Neural crest cell (in vitro differentiated cells): ENCODE data around the gene TTLL5. TPM values are rescaled to one million over a fixed set of nuclear protein-coding genes. Genes with fewer than 3 reads are reported as not detected.

Source experiments
- DNase-seq: peaks from one replicate; pipeline ENCODE4 v3.0.0; 2021; ENCODE audit warnings: low read depth, mixed read lengths, low spot score
- H3K27ac Mint-ChIP-seq: one replicate; pipeline ENCODE4 v1.8.0; 2021; ENCODE audit warnings: mild to moderate bottlenecking, mixed read lengths; ENCODE audit not compliant: unreplicated experiment
- H3K27me3 Mint-ChIP-seq: 2 replicates; pipeline ENCODE4 v1.8.0; 2021; ENCODE audit warnings: low read depth, mild to moderate bottlenecking, mixed read lengths
- H3K36me3 Mint-ChIP-seq: 2 replicates; pipeline ENCODE4 v1.8.0; 2021; ENCODE audit warnings: low read depth, mild to moderate bottlenecking, mixed read lengths
- H3K4me1 Mint-ChIP-seq: 2 replicates; pipeline ENCODE4 v1.8.0; 2021; ENCODE audit warnings: mixed read lengths
- H3K4me3 Mint-ChIP-seq: one replicate; pipeline ENCODE4 v1.8.0; 2021; ENCODE audit warnings: mild to moderate bottlenecking, mixed read lengths
- H3K9me3 Mint-ChIP-seq: 2 replicates; pipeline ENCODE4 v1.8.0; 2021; ENCODE audit warnings: mixed read lengths
- total RNA-seq: library from RNA; stranded (reverse); gene quantifications from 2 replicates; pipeline ENCODE4 v1.2.1, GENCODE V29; 2021
- TF ChIP-seq, protein P1 (sequence below): fragments of 200-600 bp; sonication (generic); conservative IDR thresholded peaks from 2 replicates; pipeline ENCODE4 v1.5.0; 2021; ENCODE audit warnings: antibody characterized with exemption, mild to moderate bottlenecking

TTLL5 gene
- total RNA-seq, 1 donor from 2014 or later = 55.7 TPM

DNA sequence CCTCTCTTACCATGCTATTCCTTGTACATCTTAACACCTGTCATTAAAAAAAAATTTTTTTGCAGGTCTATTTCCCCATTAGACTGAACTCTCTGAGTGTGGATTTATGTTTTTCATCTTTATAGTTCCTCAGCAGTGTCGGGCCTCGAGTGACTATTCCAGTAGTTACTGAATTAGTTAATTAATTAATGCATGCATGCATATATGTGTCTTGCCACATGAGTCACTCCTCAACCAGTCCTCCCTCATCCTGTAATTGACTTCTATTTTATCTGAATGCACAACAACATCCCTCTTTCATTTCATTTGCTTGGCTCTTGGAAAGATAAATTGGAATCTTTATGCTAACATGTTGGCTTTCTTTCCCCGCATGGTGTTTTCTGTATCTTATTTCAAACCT is 36.0 kb upstream of the TTLL5 start:
- H3K4me3 Mint-ChIP-seq = no peak overlapping the region
- TF ChIP-seq, protein P1, sequence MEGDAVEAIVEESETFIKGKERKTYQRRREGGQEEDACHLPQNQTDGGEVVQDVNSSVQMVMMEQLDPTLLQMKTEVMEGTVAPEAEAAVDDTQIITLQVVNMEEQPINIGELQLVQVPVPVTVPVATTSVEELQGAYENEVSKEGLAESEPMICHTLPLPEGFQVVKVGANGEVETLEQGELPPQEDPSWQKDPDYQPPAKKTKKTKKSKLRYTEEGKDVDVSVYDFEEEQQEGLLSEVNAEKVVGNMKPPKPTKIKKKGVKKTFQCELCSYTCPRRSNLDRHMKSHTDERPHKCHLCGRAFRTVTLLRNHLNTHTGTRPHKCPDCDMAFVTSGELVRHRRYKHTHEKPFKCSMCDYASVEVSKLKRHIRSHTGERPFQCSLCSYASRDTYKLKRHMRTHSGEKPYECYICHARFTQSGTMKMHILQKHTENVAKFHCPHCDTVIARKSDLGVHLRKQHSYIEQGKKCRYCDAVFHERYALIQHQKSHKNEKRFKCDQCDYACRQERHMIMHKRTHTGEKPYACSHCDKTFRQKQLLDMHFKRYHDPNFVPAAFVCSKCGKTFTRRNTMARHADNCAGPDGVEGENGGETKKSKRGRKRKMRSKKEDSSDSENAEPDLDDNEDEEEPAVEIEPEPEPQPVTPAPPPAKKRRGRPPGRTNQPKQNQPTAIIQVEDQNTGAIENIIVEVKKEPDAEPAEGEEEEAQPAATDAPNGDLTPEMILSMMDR = no peak
- H3K9me3 Mint-ChIP-seq = no peaks in the 10 kb centered on the region
- no peaks in the 10 kb centered on the region for H3K27me3 Mint-ChIP-seq
- DNase-seq = no peak
- H3K36me3 Mint-ChIP-seq = no peaks in the 10 kb centered on the region
- no peaks in the 10 kb centered on the region for H3K4me1 Mint-ChIP-seq
- H3K27ac Mint-ChIP-seq = no peak overlapping the region

DNA sequence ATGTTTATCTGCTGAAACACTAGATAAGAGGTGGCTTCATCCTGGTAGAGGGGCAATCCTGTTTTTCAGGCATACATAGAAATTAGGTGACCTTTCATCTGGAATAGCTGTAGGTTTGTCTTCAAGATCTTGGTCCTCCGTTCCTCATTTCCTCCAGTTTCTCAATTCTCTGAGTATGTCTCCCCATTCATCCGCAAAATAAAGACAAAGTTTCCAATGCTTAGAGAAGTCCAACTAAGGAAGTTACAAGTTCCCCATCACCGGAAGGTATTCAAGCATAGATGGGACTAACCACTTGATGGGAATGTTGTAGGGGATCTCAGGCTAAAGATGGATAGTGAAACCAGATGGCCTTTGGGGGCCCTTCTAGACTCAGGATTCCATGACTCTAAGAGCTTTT is 34.6 kb upstream of the TTLL5 start:
- no peak for DNase-seq
- Mint-ChIP-seq H3K4me3 (no peak overlapping the region), H3K27ac (no peak overlapping the region), H3K4me1 (no peaks in the 10 kb centered on the region), H3K36me3 (no peaks in the 10 kb centered on the region), H3K27me3 (no peaks in the 10 kb centered on the region), H3K9me3 (no peaks in the 10 kb centered on the region)
- TF ChIP-seq, protein P1 = no peak

DNA sequence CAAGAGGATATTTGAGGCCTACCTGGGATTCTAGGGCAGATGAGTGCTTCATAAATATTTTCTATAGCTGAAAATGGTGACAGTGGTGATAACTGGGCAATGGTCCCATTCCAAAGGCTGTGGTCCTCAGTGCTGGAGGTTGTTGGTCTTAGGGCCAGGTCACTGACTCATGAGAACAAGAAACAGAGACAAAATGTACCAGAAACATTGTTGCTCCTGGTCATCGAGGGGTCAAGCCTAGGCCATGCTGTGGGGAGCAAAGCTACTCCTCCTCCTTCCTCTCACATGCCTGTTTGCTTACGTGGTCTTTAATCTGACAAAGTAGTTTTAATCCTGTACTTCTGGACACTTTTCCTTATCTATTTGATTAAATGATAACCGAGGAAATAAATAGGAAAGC is 34.2 kb upstream of the TTLL5 start:
- Mint-ChIP-seq H3K27ac (no peak overlapping the region), H3K4me1 (peaks cover 4% of the 10 kb centered on the region), H3K9me3 (no peaks in the 10 kb centered on the region), H3K36me3 (no peaks in the 10 kb centered on the region), H3K27me3 (no peaks in the 10 kb centered on the region), H3K4me3 (no peak overlapping the region)
- TF ChIP-seq, protein P1 = no peak
- no peak for DNase-seq

DNA sequence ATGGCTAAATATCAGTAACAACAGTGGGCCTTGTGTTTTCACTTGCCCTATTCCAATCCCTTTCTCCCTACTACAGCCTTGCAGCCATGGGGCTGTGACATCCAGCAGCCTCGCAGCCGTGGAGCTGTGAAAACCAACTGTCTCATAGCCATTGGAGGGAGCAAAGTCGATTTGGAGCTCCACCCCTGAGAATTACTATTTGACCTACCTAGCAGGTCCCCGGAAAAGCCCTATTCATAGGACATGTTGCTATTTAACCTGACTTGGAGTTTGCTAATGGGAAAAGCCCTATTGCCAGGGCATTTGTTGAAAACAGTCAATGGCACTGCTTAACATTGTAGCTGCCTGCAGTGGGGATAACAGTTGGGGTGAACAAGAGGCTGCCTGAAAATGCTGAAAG is 33.6 kb upstream of the TTLL5 start:
- Mint-ChIP-seq H3K9me3 (no peaks in the 10 kb centered on the region), H3K27me3 (no peaks in the 10 kb centered on the region), H3K36me3 (no peaks in the 10 kb centered on the region), H3K27ac (no peak overlapping the region), H3K4me1 (peaks cover 10% of the 10 kb centered on the region), H3K4me3 (no peak overlapping the region)
- no peak for DNase-seq
- TF ChIP-seq, protein P1 = no peak

DNA sequence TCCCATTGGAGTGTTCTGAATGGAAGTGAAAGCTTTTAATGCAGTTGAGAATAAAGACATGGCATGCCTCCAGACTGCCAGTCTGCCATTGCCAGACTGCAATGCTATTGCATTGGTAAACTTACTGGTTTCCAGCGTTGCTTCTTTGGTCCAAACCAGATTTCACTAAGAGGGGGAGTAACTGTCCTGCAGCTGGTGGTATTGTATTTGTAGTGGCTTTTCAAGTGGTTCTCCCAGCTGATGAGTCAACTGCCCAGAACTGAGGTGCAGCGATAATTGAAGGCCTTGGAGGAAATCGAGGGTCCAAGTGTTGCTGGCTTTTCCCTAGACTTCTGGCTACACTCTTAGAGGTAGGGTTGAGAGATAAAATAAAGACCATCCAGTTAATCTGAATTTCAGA is 32.2 kb upstream of the TTLL5 start:
- peaks cover 2% of the 10 kb centered on the region for H3K9me3 Mint-ChIP-seq
- no peaks in the 10 kb centered on the region for H3K36me3 Mint-ChIP-seq
- H3K4me1 Mint-ChIP-seq = peaks cover 16% of the 10 kb centered on the region
- H3K27me3 Mint-ChIP-seq = no peaks in the 10 kb centered on the region
- no peak for DNase-seq
- no peak overlapping the region for H3K4me3 Mint-ChIP-seq
- TF ChIP-seq, protein P1 = no peak
- no peak overlapping the region for H3K27ac Mint-ChIP-seq
